Right atrium auricular region (tissue), 2 donors: ENCODE measurements around the gene NEK6. TPM values are rescaled to one million over a fixed set of nuclear protein-coding genes. Genes with fewer than 3 reads are reported as not detected.
A peak's percentile ranks its signal among the peaks of the same experiment; 100 is the strongest.
"Not testable (repeated sequence)": the region's sequence is repeated elsewhere in the genome, so short reads cannot be mapped to it uniquely, and the experiment has no call there.

Experiments used
- DNase-seq: peaks from one replicate; pipeline ENCODE4 v3.0.0-alpha.2; 2019; ENCODE audit warnings: low spot score
- H3K27ac ChIP-seq, 2 donors: fragments of 200-600 bp; sonication (generic); 1 replicate in 1 of 2; 2 replicates in 1 of 2; pipeline ENCODE4 v1.5.1; 2016 to 2019
- H3K27me3 ChIP-seq, 2 donors: fragments of 200-600 bp; sonication (generic); one replicate each; pipeline versions ENCODE4 v1.5.1 to v1.6.0; 2017 to 2019
- H3K36me3 ChIP-seq: fragments of 200-600 bp; sonication (generic); one replicate; pipeline ENCODE4 v1.5.1; 2016
- H3K4me1 ChIP-seq, 2 donors: fragments of 200-600 bp; sonication (generic); one replicate each; pipeline versions ENCODE4 v1.5.1 to v1.6.0; 2017 to 2019
- H3K4me3 ChIP-seq, 2 donors: fragments of 200-600 bp; sonication (generic); 1 replicate in 1 of 2; 2 replicates in 1 of 2; pipeline ENCODE4 v1.5.1; 2017 to 2019; ENCODE audit warnings: mild to moderate bottlenecking in 1 of 2, moderate library complexity in 1 of 2
- H3K9me3 ChIP-seq, 2 donors: fragments of 200-600 bp; sonication (generic); one replicate each; pipeline ENCODE4 v1.5.1; 2019
- CTCF ChIP-seq, 2 donors: fragments of 200-600 bp; sonication (generic); IDR thresholded peaks; one replicate each; pipeline ENCODE4 v1.5.1; 2019; ENCODE audit warnings: antibody characterized with exemption in 2 of 2
- total RNA-seq, 2 donors: library from RNA; depleted of rRNA; stranded (reverse); fragments of >200 nt; gene quantifications; one replicate each; pipeline ENCODE4 v1.1.0, GENCODE V29; 2016

Gene NEK6
- total RNA-seq, 2 donors from 2014 or later = 9.2 to 9.7 TPM

- Histone ChIP-seq H3K9me3 (no peaks in the 10 kb centered on the region), H3K27me3 (no peaks in the 10 kb centered on the region), H3K36me3 (no peaks in the 10 kb centered on the region), H3K4me3 (no peak overlapping the region), H3K4me1 (peaks cover 0 to 7% of the 10 kb centered on the region in 2 donors), H3K27ac (no peak overlapping the region)
- TF ChIP-seq CTCF (IDR thresholded peaks at IDR 0.05) = no peak
- no peak for DNase-seq
These were observed 29.2 kb upstream of the NEK6 start for GRCh38 chr9:124228516-124228915.

GRCh38 chr9:124231095-124231737 is 26.5 kb upstream of the NEK6 start:
- Histone ChIP-seq H3K36me3 (no peaks in the 10 kb centered on the region), H3K9me3 (peaks cover 0 to 15% of the 10 kb centered on the region in 2 donors), H3K4me1 (no peaks in the 10 kb centered on the region), H3K27me3 (no peaks in the 10 kb centered on the region), H3K4me3 (no peak overlapping the region), H3K27ac (no peak overlapping the region)
- DNase-seq = no peak
- no peak for TF ChIP-seq CTCF (IDR thresholded peaks at IDR 0.05)

GRCh38 chr9:124238546-124239140 is 19.1 kb upstream of the NEK6 start:
- no peaks in the 10 kb centered on the region for H3K36me3 ChIP-seq

GRCh38 chr9:124239249-124240073 is 18.3 kb upstream of the NEK6 start:
- no peak for DNase-seq
- Histone ChIP-seq H3K9me3 (peaks cover 0 to 13% of the 10 kb centered on the region in 2 donors), H3K27ac (no peak overlapping the region), H3K4me3 (no peak overlapping the region), H3K27me3 (no peaks in the 10 kb centered on the region), H3K36me3 (no peaks in the 10 kb centered on the region), H3K4me1 (peaks cover 0 to 12% of the 10 kb centered on the region in 2 donors)
- no peak for TF ChIP-seq CTCF (IDR thresholded peaks at IDR 0.05)

More at GRCh38 chr9:124238546-124239140, 19.1 kb upstream of the NEK6 start:
- Histone ChIP-seq H3K9me3 (peaks cover 0 to 15% of the 10 kb centered on the region in 2 donors), H3K4me3 (no peak overlapping the region), H3K4me1 (peaks cover 0 to 12% of the 10 kb centered on the region in 2 donors), H3K27me3 (no peaks in the 10 kb centered on the region), H3K27ac (no peak overlapping the region)
- no peak for TF ChIP-seq CTCF (IDR thresholded peaks at IDR 0.05)
- no peak for DNase-seq

GRCh38 chr9:124242331-124243194 is 15.2 kb upstream of the NEK6 start:
- Histone ChIP-seq H3K4me1 (peaks cover 0 to 12% of the 10 kb centered on the region in 2 donors), H3K4me3 (peak overlapping the region in 1 of 2 donors; percentile 33), H3K9me3 (no peaks in the 10 kb centered on the region), H3K36me3 (no peaks in the 10 kb centered on the region), H3K27ac (no peak overlapping the region), H3K27me3 (no peaks in the 10 kb centered on the region)
- TF ChIP-seq CTCF (IDR thresholded peaks at IDR 0.05) = no peak
- no peak for DNase-seq

GRCh38 chr9:124247393-124247792 is 10.4 kb upstream of the NEK6 start:
- peaks cover 0 to 21% of the 10 kb centered on the region in 2 donors for H3K4me1 ChIP-seq
- not testable (repeated sequence) for H3K9me3 ChIP-seq, H3K27me3 ChIP-seq, H3K4me3 ChIP-seq, DNase-seq, H3K27ac ChIP-seq, H3K36me3 ChIP-seq
